Thymus (tissue), 11 donors: Measurements from ENCODE around the gene GAS7. TPM values are rescaled to one million over a fixed set of nuclear protein-coding genes. Genes with fewer than 3 reads are reported as not detected.

ENCODE experiments used
- DNase-seq, 9 donors: peaks; one replicate each; pipeline ENCODE4 v3.0.0-alpha.2; 2013; ENCODE audit warnings: low spot score in 9 of 9, low read depth in 6 of 9, missing footprints in 1 of 9
- H3K27ac ChIP-seq, 2 donors: one replicate each; pipeline ENCODE4 v1.5.1; 2013; ENCODE audit warnings: control low read depth in 1 of 2, low read depth in 1 of 2, low read length in 1 of 2, mild to moderate bottlenecking in 1 of 2, moderate library complexity in 1 of 2
- H3K27me3 ChIP-seq, 2 donors: one replicate each; pipeline ENCODE4 v1.5.1; 2013; ENCODE audit warnings: low read length in 1 of 2; ENCODE audit not compliant: control insufficient read depth in 2 of 2, insufficient read depth in 1 of 2
- H3K36me3 ChIP-seq, 2 donors: one replicate each; pipeline ENCODE4 v1.5.1; 2013; ENCODE audit warnings: low read length in 1 of 2, mild to moderate bottlenecking in 1 of 2, moderate library complexity in 1 of 2; ENCODE audit not compliant: control insufficient read depth in 2 of 2, insufficient read depth in 2 of 2
- H3K4me1 ChIP-seq, 2 donors: one replicate each; pipeline ENCODE4 v1.5.1; 2013; ENCODE audit warnings: low read length in 2 of 2; ENCODE audit not compliant: control insufficient read depth in 2 of 2, insufficient read depth in 2 of 2
- H3K4me3 ChIP-seq, 2 donors: one replicate each; pipeline ENCODE4 v1.5.1; 2013; ENCODE audit warnings: low read length in 2 of 2, control low read depth in 1 of 2, mild to moderate bottlenecking in 1 of 2
- H3K9me3 ChIP-seq, 2 donors: one replicate each; pipeline ENCODE4 v1.5.1; 2013; ENCODE audit warnings: low read length in 1 of 2, mild to moderate bottlenecking in 1 of 2; ENCODE audit not compliant: control insufficient read depth in 2 of 2, insufficient read depth in 1 of 2
- WGBS: extraction: QIAGEN DNeasy Blood & Tissue Kit; methylation state at CpG from one replicate; pipeline ENCODE4 v1.1.7; 2013; 5-methylcytosine and 5-hydroxymethylcytosine counted together
- polyA plus RNA-seq: library from polyadenylated mRNA; stranded (reverse); fragments of 200-250 nt; gene quantifications from one replicate; pipeline ENCODE4 v1.2.3, GENCODE V29; 2013
- total RNA-seq: library from RNA; stranded (reverse); fragments of 120-200 nt; gene quantifications from one replicate; pipeline ENCODE4 v1.2.4, GENCODE V29; 2013
- donor health status: healthy.

GAS7 gene
- total and polyA plus RNA-seq, 2 donors = 4.3 to 9.7 TPM

GRCh38 chr17:9907883-9908648 is 290.3 kb downstream of the GAS7 start:
- WGBS = 72% methylated on average over 12 of the region's 12 CpGs
- no peaks in the 10 kb centered on the region for H3K36me3 ChIP-seq
- H3K27me3 ChIP-seq = no peaks in the 10 kb centered on the region
- H3K4me1 ChIP-seq = no peaks in the 10 kb centered on the region
- DNase-seq = no peak
- no peak overlapping the region for H3K4me3 ChIP-seq
- H3K27ac ChIP-seq = no peak overlapping the region
- H3K9me3 ChIP-seq = no peaks in the 10 kb centered on the region

- WGBS = 91% methylated on average over 7 of the region's 7 CpGs
- Histone ChIP-seq H3K27ac (no peak overlapping the region), H3K36me3 (no peaks in the 10 kb centered on the region), H3K9me3 (no peaks in the 10 kb centered on the region), H3K4me1 (no peaks in the 10 kb centered on the region), H3K27me3 (peaks cover 0 to under 1% of the 10 kb centered on the region in 2 donors), H3K4me3 (no peak overlapping the region)
- no peak for DNase-seq
Observed at GRCh38 chr17:9907131-9907530, 291.3 kb downstream of the GAS7 start.

- Histone ChIP-seq H3K36me3 (no peaks in the 10 kb centered on the region), H3K9me3 (no peaks in the 10 kb centered on the region), H3K27ac (no peak overlapping the region), H3K4me3 (no peak overlapping the region), H3K27me3 (peaks cover 0 to 4% of the 10 kb centered on the region in 2 donors), H3K4me1 (no peaks in the 10 kb centered on the region)
- no peak for DNase-seq
- WGBS = 89% methylated on average over 14 of the region's 14 CpGs
Observed at GRCh38 chr17:9906616-9907015, 291.8 kb downstream of the GAS7 start.

- Histone ChIP-seq H3K27ac (no peak overlapping the region), H3K36me3 (no peaks in the 10 kb centered on the region), H3K9me3 (no peaks in the 10 kb centered on the region), H3K4me3 (no peak overlapping the region), H3K4me1 (no peaks in the 10 kb centered on the region), H3K27me3 (peaks cover 0 to 8% of the 10 kb centered on the region in 2 donors)
- WGBS = 5% methylated on average over 4 of the region's 4 CpGs
- DNase-seq = peak in 2 of 9 donors; percentile 10 to 26
Observed at GRCh38 chr17:9905902-9906301, 292.5 kb downstream of the GAS7 start.

DNA sequence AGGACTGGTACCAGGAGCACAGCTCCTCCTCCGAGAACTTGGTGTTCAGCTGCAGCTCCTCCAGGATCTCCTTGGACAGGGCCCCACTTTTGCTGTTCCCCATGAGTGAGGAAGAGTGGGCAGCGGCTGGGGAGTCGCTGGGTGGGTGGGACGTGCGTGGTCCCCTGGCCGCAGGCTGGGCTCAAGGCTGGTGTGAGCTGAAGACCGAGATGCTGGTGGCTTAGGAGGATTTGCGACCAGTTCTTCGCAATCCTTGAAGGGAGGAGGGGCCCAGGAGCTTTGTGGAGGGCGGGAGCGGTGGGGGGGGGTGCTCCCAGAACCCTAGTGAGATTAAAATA is 293.4 kb downstream of the GAS7 start, which contains the start of gene RCVRN:
TSS of gene RCVRN (minus strand) at position 194 of the 338 bp plus-strand sequence. CDS start at position 103, 91 bp downstream.
- WGBS = 95% methylated on average over 11 of the region's 11 CpGs
- Histone ChIP-seq H3K4me1 (no peaks in the 10 kb centered on the region), H3K36me3 (no peaks in the 10 kb centered on the region), H3K4me3 (no peak within 1 kb of the TSS), H3K9me3 (no peaks in the 10 kb centered on the region), H3K27me3 (peaks cover 0 to 16% of the 10 kb centered on the region in 2 donors), H3K27ac (no peak within 1 kb of the TSS)
- DNase-seq = no peak

DNA sequence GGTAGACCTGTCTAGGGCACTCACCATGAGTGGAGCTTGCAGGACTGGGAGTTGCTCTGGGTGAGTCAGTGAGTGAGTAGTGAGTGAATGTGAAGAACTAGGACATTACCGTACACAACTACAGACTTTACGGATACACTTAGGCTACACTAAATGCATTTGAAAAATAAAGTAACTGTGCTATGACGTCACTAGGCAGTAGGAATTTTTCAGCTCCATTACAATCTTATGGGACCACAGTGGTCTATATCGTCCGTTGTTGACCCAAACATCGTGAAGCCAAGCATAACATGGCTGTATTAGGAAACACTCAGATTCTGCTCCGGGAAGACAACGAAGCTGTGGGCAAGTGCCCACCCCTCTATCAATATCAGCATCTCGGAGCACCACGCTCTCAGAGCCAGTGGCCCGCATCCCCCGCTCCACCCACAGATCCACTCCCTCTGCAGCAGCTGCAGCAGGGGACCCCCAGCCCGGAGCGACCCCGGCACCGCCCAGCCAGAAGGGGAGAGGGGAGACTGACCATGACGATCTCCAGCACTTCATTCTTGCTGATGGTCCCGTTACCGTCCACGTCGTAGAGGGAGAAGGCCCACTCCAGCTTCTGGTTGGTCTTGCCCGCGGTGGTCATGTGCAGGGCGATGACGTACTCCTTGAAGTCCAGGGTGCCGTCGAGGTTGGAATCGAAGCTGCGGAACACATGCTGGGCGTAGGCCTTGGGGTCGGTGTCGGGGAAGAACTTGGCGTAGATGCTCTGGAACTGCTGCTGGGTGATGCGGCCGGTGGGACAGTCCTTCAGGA is 293.9 kb downstream of the GAS7 start:
- no peak for DNase-seq
- no peak overlapping the region for H3K4me3 ChIP-seq
- no peak overlapping the region for H3K27ac ChIP-seq
- H3K4me1 ChIP-seq = no peaks in the 10 kb centered on the region
- peaks cover 0 to 19% of the 10 kb centered on the region in 2 donors for H3K27me3 ChIP-seq
- H3K36me3 ChIP-seq = no peaks in the 10 kb centered on the region
- no peaks in the 10 kb centered on the region for H3K9me3 ChIP-seq
- 97% methylated on average over 35 of the region's 35 CpGs for WGBS

GRCh38 chr17:9902120-9902519 is 296.3 kb downstream of the GAS7 start:
- Histone ChIP-seq H3K4me1 (no peaks in the 10 kb centered on the region), H3K36me3 (no peaks in the 10 kb centered on the region), H3K9me3 (no peaks in the 10 kb centered on the region), H3K27ac (no peak overlapping the region), H3K27me3 (peaks cover 0 to 24% of the 10 kb centered on the region in 2 donors), H3K4me3 (no peak overlapping the region)
- 54% methylated on average over 2 of the region's 2 CpGs for WGBS
- DNase-seq = no peak

GRCh38 chr17:9900784-9901183 is 297.6 kb downstream of the GAS7 start:
- Histone ChIP-seq H3K4me3 (no peak overlapping the region), H3K36me3 (no peaks in the 10 kb centered on the region), H3K4me1 (no peaks in the 10 kb centered on the region), H3K27ac (no peak overlapping the region), H3K9me3 (no peaks in the 10 kb centered on the region), H3K27me3 (peaks cover 0 to 24% of the 10 kb centered on the region in 2 donors)
- 22% methylated on average over 8 of the region's 8 CpGs for WGBS
- no peak for DNase-seq

- 43% methylated on average over 8 of the region's 8 CpGs for WGBS
- Histone ChIP-seq H3K27me3 (peaks cover 0 to 24% of the 10 kb centered on the region in 2 donors), H3K4me1 (no peaks in the 10 kb centered on the region), H3K9me3 (no peaks in the 10 kb centered on the region), H3K27ac (no peak overlapping the region), H3K36me3 (no peaks in the 10 kb centered on the region), H3K4me3 (no peak overlapping the region)
- DNase-seq = no peak
Observed at GRCh38 chr17:9900044-9900594, 298.3 kb downstream of the GAS7 start.
